Bronchial smooth muscle cell (primary cell): ENCODE results near the gene LVRN. TPM values are rescaled to one million over a fixed set of nuclear protein-coding genes. Genes with fewer than 3 reads are reported as not detected.

ENCODE experiments used
- total RNA-seq: library from RNA; depleted of rRNA; stranded (reverse); fragments of >200 nt; gene quantifications from 2 replicates; pipeline ENCODE4 v1.2.1, GENCODE V29; 2014

LVRN gene, protein sequence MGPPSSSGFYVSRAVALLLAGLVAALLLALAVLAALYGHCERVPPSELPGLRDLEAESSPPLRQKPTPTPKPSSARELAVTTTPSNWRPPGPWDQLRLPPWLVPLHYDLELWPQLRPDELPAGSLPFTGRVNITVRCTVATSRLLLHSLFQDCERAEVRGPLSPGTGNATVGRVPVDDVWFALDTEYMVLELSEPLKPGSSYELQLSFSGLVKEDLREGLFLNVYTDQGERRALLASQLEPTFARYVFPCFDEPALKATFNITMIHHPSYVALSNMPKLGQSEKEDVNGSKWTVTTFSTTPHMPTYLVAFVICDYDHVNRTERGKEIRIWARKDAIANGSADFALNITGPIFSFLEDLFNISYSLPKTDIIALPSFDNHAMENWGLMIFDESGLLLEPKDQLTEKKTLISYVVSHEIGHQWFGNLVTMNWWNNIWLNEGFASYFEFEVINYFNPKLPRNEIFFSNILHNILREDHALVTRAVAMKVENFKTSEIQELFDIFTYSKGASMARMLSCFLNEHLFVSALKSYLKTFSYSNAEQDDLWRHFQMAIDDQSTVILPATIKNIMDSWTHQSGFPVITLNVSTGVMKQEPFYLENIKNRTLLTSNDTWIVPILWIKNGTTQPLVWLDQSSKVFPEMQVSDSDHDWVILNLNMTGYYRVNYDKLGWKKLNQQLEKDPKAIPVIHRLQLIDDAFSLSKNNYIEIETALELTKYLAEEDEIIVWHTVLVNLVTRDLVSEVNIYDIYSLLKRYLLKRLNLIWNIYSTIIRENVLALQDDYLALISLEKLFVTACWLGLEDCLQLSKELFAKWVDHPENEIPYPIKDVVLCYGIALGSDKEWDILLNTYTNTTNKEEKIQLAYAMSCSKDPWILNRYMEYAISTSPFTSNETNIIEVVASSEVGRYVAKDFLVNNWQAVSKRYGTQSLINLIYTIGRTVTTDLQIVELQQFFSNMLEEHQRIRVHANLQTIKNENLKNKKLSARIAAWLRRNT
- 0.47 and 0.52 TPM in 2 replicates for total RNA-seq

GRCh38 chr5:115962239-115962564 lies at the start of gene LVRN:
LVRN (plus strand) TSS chr5:115962475; CDS start chr5:115962618, 143 bp downstream.

DNA sequence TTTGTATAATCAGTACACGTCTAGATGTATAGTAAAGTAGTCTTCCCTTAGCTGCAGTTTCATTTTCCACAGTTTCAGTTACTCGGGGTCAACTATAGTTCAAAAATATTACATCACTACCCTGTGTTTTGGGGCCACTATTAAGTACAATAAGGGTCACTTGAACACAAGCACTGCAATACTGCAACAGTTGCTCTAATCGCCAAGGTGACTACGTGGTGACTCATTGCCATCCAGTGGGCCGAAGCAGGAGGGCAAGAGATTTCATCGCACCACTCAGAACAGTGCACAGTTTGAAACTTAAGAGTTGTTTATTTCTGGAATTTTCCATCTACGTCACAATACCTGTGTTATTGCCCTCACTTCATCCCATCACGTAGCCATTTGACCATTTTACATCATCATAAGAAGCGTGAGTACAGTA lies 69.8 kb downstream of the LVRN start, which contains the start of gene ARL14EPL:
TSS of gene ARL14EPL (plus strand) at position 379 of the 424 bp plus-strand sequence. CDS start 18,994 bp downstream, outside the sequence.

Other genes with a start within 250 kb of the LVRN start
- gene CDO1, start 145.8 kb upstream of the LVRN start, total RNA-seq = 29.2 and 49.2 TPM in 2 replicates
- gene ATG12, start 120.9 kb upstream of the LVRN start, total RNA-seq = 35.8 and 42.2 TPM in 2 replicates
- gene AP3S1, start 120.5 kb upstream of the LVRN start, total RNA-seq = 62.0 and 111 TPM in 2 replicates
- 0.69 TPM in 1 of 2 replicates, not detected in the other for gene ARL14EPL, start 70.0 kb downstream of the LVRN start, total RNA-seq
- 14.3 and 28.8 TPM in 2 replicates for gene COMMD10, start 122.5 kb downstream of the LVRN start, total RNA-seq